Fibroblast of lung (primary cell): ENCODE measurements around the gene TMEM9.

Experiments used
- CTCF ChIP-seq, 2 donors: IDR thresholded peaks in 1 of 2; conservative IDR thresholded peaks in 1 of 2; 1 replicate in 1 of 2; 2 replicates in 1 of 2; pipeline ENCODE4 v1.5.1; 2011 to 2012; ENCODE audit warnings: low read length in 2 of 2, control low read depth in 1 of 2, inconsistent platforms in 1 of 2, low read depth in 1 of 2, mild to moderate bottlenecking in 1 of 2
- EZH2 ChIP-seq: IDR thresholded peaks from 2 replicates; pipeline ENCODE4 v1.5.1; 2012; ENCODE audit warnings: low read length, control low read depth, mild to moderate bottlenecking; ENCODE audit errors: missing control alignments

- TF ChIP-seq CTCF (conservative IDR thresholded peaks at IDR 0.05 in 1 of 2, IDR thresholded peaks at IDR 0.05 in 1 of 2; ENCODE audit: low read depth in 1 of 2, low read length in 2 of 2) (no peak), EZH2 (no peak)
These were observed 38.8 kb downstream of the TMEM9 start for GRCh38 chr1:201115390-201115937.
